Smooth muscle cell (in vitro differentiated cells): Measurements from ENCODE around the gene CYTH3. TPM values are rescaled to one million over a fixed set of nuclear protein-coding genes. Genes with fewer than 3 reads are reported as not detected.
"Not testable (repeated sequence)": the region's sequence is repeated elsewhere in the genome, so short reads cannot be mapped to it uniquely, and the experiment has no call there.

ENCODE experiments used
- DNase-seq: peaks from one replicate; lab custom pipeline; 2025; ENCODE audit not compliant: unreplicated experiment; lab: John Stamatoyannopoulos, UW
- H2AFZ ChIP-seq: fragments of 200-600 bp; sonication (generic); 2 replicates; pipeline ENCODE4 v1.6.0; 2016; ENCODE audit warnings: antibody characterized with exemption, low read depth, mild to moderate bottlenecking
- H3F3A ChIP-seq: fragments of 200-600 bp; sonication (generic); 2 replicates; pipeline ENCODE4 v1.6.0; 2017; ENCODE audit warnings: antibody characterized with exemption, low read depth
- H3K27ac ChIP-seq: fragments of 200-600 bp; sonication (generic); 2 replicates; pipeline ENCODE4 v1.5.1; 2016; ENCODE audit warnings: low read depth, mild to moderate bottlenecking
- H3K27me3 ChIP-seq: fragments of 200-600 bp; sonication (generic); 2 replicates; pipeline ENCODE4 v1.6.1; 2016; ENCODE audit warnings: low read depth, mild to moderate bottlenecking
- H3K36me3 ChIP-seq: fragments of 200-600 bp; sonication (generic); 2 replicates; pipeline ENCODE4 v1.5.1; 2016; ENCODE audit warnings: low read depth
- H3K4me1 ChIP-seq: fragments of 200-600 bp; sonication (generic); 2 replicates; pipeline ENCODE4 v1.5.1; 2016; ENCODE audit warnings: low read depth
- H3K4me2 ChIP-seq: fragments of 200-600 bp; sonication (generic); 2 replicates; pipeline ENCODE4 v1.6.0; 2016; ENCODE audit warnings: mild to moderate bottlenecking
- H3K4me3 ChIP-seq: fragments of 200-600 bp; sonication (generic); 2 replicates; pipeline ENCODE4 v1.5.1; 2016; ENCODE audit warnings: mild to moderate bottlenecking
- H3K79me2 ChIP-seq: fragments of 200-600 bp; sonication (generic); 2 replicates; pipeline ENCODE4 v1.6.0; 2016; ENCODE audit warnings: low read depth, mild to moderate bottlenecking
- H3K9ac ChIP-seq: fragments of 200-600 bp; sonication (generic); 2 replicates; pipeline ENCODE4 v1.6.0; 2016; ENCODE audit warnings: low read depth
- H3K9me3 ChIP-seq: fragments of 200-600 bp; sonication (generic); replicated peaks from 2 replicates; pipeline ENCODE4 v1.5.1; 2016; ENCODE audit warnings: low read depth
- H4K20me1 ChIP-seq: fragments of 200-600 bp; sonication (generic); 2 replicates; pipeline ENCODE4 v1.6.0; 2016; ENCODE audit warnings: low read depth
- WGBS: methylation state at CpG from one replicate; pipeline ENCODE4 v1.1.7; 2016; ENCODE audit warnings: low lambda C conversion rate; 5-methylcytosine and 5-hydroxymethylcytosine counted together
- polyA plus RNA-seq: library from polyadenylated mRNA; unstranded; fragments of >200 nt; fragmentation: Nextera tagmentation; extraction: Ambion mirVana; gene quantifications from 2 replicates; pipeline ENCODE4 v1.2.1, GENCODE V29; 2016
- total RNA-seq: library from RNA; depleted of rRNA; stranded (reverse); fragments of >200 nt; gene quantifications from 2 replicates; pipeline ENCODE4 v1.2.3, GENCODE V29; 2014
- TF ChIP-seq, protein P1 (sequence below): fragments of 200-600 bp; sonication (generic); IDR thresholded peaks from 2 replicates; pipeline ENCODE4 v1.5.1; 2017; ENCODE audit warnings: borderline replicate concordance, mild to moderate bottlenecking, antibody characterized with exemption; ENCODE audit not compliant: insufficient read depth, poor library complexity, severe bottlenecking

Gene CYTH3
- total and polyA plus RNA-seq, 2 experiments from 2014 or later: 7.6 to 11.4 TPM

DNA sequence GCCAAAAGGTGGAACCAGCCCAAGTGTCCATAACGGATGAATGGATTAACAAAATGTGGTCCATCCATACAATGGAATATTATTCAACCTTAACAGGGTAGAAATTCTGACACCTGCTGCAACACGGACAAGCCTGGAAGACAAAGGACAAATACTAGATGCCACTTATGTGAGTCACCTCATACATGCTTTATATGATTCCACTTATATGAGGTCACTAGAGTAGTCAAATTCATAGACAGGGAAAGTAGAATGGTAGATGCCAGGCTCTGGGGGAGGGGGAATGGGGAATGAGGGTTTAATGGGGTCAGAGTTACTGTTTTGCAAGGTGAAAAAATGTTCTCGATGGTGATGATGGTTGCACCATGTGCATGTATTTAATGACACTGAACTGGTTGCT is 34.0 kb upstream of the CYTH3 start:
- Histone ChIP-seq H3K9ac (no peak overlapping the region), H3F3A (no peaks in the 10 kb centered on the region), H3K4me1 (no peaks in the 10 kb centered on the region), H3K4me3 (no peak overlapping the region), H3K79me2 (no peaks in the 10 kb centered on the region), H2AFZ (no peak overlapping the region), H3K27ac (no peak overlapping the region), H3K27me3 (no peaks in the 10 kb centered on the region), H3K9me3 (no peaks in the 10 kb centered on the region), H3K36me3 (no peaks in the 10 kb centered on the region), H4K20me1 (no peaks in the 10 kb centered on the region), H3K4me2 (no peak overlapping the region)
- no peak for DNase-seq
- 78% methylated on average over 3 of the region's 3 CpGs for WGBS
- TF ChIP-seq, protein P1, sequence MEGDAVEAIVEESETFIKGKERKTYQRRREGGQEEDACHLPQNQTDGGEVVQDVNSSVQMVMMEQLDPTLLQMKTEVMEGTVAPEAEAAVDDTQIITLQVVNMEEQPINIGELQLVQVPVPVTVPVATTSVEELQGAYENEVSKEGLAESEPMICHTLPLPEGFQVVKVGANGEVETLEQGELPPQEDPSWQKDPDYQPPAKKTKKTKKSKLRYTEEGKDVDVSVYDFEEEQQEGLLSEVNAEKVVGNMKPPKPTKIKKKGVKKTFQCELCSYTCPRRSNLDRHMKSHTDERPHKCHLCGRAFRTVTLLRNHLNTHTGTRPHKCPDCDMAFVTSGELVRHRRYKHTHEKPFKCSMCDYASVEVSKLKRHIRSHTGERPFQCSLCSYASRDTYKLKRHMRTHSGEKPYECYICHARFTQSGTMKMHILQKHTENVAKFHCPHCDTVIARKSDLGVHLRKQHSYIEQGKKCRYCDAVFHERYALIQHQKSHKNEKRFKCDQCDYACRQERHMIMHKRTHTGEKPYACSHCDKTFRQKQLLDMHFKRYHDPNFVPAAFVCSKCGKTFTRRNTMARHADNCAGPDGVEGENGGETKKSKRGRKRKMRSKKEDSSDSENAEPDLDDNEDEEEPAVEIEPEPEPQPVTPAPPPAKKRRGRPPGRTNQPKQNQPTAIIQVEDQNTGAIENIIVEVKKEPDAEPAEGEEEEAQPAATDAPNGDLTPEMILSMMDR: no peak

DNA sequence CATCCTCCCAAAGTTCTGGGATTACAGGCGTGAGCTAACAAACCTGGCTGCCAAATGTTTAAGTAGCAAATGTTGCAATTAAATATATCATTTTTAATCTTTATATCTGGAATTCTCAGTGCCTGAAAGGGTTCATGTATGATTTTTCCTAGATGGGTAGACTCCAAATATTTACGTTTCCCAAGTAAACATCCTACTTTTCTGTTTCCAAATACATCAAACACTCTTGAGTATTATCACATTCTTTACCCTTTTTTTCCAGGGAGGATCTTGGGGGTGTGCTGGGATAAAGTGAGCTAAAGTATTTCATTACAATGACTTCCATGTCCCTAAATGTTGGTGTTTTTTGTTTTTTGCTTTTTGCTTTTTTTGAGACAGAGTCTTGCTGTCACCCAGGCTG is 32.9 kb upstream of the CYTH3 start:
- Histone ChIP-seq H3K79me2 (no peaks in the 10 kb centered on the region), H3K4me1 (no peaks in the 10 kb centered on the region), H3F3A (no peaks in the 10 kb centered on the region), H3K4me2 (no peak overlapping the region), H2AFZ (no peak overlapping the region), H3K27ac (no peak overlapping the region), H3K27me3 (no peaks in the 10 kb centered on the region), H3K9ac (no peak overlapping the region), H4K20me1 (no peaks in the 10 kb centered on the region), H3K9me3 (no peaks in the 10 kb centered on the region), H3K36me3 (no peaks in the 10 kb centered on the region), H3K4me3 (no peak overlapping the region)
- 92% methylated on average over 2 of the region's 2 CpGs for WGBS
- TF ChIP-seq, protein P1: no peak
- DNase-seq: no peak

DNA sequence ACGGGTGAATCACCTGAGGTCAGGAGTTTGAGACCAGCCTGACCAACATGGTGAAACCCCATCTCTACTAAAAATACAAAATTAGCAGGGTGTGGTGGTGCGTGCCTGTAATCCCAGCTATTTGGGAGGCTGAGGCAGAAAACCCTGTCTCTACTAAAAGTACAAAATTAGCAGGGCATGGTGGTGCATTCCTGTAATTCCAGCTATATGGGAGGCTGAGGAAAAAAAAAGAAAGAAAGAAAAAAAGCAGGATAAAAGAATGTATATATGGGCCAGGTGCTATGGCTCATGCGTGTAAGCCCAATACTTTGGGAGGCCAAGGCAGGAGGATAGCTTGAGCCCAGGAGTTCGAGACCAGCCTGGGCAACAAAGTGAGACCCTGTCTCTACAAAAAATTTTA is 29.0 kb upstream of the CYTH3 start:
- H2AFZ ChIP-seq, H3K4me1 ChIP-seq, H3F3A ChIP-seq, H3K27me3 ChIP-seq, H3K36me3 ChIP-seq, H3K27ac ChIP-seq, H3K9me3 ChIP-seq, H3K4me2 ChIP-seq, H3K79me2 ChIP-seq, H3K4me3 ChIP-seq, DNase-seq, H4K20me1 ChIP-seq, H3K9ac ChIP-seq: not testable (repeated sequence)
- WGBS: 89% methylated on average over 4 of the region's 4 CpGs

DNA sequence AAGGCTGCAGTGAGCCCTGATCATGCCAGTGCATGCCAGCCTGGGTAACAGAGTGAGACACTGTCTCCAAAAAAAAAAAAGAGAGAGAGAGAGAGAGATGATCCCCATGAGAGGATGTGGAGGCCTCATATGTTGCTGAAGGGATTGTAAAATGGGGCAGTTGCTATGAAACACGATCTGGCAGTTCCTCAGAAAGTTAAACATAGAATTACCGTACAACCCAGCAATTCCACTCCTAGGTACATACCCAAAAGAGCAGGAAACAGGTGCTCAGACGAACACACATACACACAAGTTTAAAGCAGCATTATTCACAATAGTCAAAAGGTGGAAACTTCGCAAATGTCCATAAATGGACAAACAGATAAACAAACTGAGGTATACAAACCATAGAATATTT is 27.4 kb upstream of the CYTH3 start:
- DNase-seq: no peak
- Histone ChIP-seq H3K4me1 (no peaks in the 10 kb centered on the region), H3F3A (no peaks in the 10 kb centered on the region), H3K27ac (no peak overlapping the region), H3K27me3 (no peaks in the 10 kb centered on the region), H3K9me3 (no peaks in the 10 kb centered on the region), H3K4me3 (no peak overlapping the region), H3K9ac (no peak overlapping the region), H4K20me1 (no peaks in the 10 kb centered on the region), H2AFZ (no peak overlapping the region), H3K36me3 (no peaks in the 10 kb centered on the region), H3K4me2 (no peak overlapping the region), H3K79me2 (no peaks in the 10 kb centered on the region)
- WGBS: 81% methylated on average over 4 of the region's 4 CpGs
- TF ChIP-seq, protein P1: no peak
